HG02943 (cell line): ENCODE results near the gene TMEM186.
"Not testable (repeated sequence)": the region's sequence is repeated elsewhere in the genome, so short reads cannot be mapped to it uniquely, and the experiment has no call there.

ENCODE experiments used
- ATAC-seq: cut with Tn5 transposase; IDR thresholded peaks from one replicate; pipeline ENCODE4 v1.9.1; 2021; ENCODE audit warnings: mild to moderate bottlenecking, low read depth, moderate library complexity; ENCODE audit not compliant: unreplicated experiment

Gene TMEM186

GRCh38 chr16:8777217-8777616, 20.2 kb downstream of the TMEM186 start:
- ATAC-seq = no peak

- no peak for ATAC-seq
Measured at GRCh38 chr16:8776129-8776584, 21.3 kb downstream of the TMEM186 start.

GRCh38 chr16:8775359-8775758, 22.1 kb downstream of the TMEM186 start:
- ATAC-seq = no peak

DNA sequence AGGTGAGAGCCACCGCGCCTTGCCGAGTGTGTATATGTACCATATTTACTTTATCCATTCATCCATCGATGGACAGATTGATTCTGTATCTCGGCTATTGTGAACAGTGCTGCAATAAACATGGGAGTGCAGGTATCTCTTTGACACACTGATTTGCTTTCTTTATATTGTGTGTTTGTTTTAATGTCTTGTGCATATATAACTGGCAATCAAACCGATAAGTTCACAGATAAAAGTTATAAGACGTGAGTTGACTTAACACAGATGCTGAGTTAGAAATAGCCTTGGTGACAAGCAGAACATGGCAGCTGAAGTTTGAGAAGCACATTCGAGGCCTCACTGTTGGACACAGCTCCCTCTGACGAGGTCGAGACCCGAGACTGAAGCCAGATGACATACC, 23.2 kb downstream of the TMEM186 start:
- ATAC-seq = no peak

DNA sequence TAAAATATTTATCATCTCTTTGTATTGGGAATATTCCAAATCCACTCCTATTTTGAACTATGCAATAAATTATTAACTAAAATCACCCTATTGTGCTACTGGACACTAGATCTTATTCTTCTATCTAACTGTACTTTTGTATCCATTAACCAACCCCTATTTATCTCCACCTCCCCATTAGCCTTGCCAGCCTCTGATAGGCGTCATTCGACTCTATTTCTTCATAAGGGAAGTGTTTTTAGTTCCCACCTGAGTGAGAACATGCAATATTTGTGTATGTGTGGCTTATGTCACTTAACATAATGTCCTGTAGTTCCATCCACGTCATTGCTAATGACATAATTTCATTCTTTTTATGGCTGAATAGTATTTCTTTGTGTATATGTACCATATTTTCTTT, 23.9 kb downstream of the TMEM186 start:
- no peak for ATAC-seq

DNA sequence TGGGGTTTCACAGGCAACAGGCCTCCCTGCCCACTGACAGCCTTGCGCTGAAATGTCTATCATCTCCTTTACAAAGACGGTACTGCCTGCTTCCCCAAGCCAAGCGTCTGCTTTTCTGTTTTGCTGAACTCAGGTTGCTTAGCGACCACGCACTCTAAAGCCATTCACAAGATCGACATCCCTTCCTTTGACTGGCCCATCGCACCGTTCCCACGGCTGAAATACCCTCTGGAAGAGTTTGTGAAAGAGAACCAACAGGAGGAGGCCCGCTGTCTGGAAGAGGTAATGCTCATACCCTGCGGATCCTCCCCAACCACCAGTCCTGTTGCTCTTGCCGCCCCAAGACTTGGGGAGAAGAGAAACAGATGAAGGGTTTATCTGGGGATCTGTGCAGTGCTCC, 28.7 kb downstream of the TMEM186 start:
- no peak for ATAC-seq

DNA sequence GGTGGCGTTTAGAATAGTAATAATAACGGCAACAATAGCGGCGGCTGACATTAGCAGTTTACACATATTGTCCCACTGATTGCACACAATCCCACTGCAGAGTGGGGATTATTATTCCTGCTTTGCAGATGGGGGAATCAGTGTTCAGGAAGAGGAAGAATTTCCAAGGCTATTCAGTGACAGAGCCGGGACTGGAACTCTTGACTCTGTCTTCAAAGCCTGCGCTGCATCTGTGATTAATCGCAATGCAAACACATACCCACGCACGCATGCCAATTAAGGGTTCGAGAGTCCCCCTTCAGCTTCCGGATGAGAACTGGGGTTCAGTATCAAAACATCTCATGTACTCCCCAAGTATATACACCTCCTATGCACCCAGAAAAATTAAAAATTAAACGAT, 29.2 kb downstream of the TMEM186 start:
- no peak for ATAC-seq

- no peak for ATAC-seq
Measured at GRCh38 chr16:8767176-8767575, 30.3 kb downstream of the TMEM186 start.

- ATAC-seq = no peak
Measured at GRCh38 chr16:8764525-8765250, 32.8 kb downstream of the TMEM186 start.

DNA sequence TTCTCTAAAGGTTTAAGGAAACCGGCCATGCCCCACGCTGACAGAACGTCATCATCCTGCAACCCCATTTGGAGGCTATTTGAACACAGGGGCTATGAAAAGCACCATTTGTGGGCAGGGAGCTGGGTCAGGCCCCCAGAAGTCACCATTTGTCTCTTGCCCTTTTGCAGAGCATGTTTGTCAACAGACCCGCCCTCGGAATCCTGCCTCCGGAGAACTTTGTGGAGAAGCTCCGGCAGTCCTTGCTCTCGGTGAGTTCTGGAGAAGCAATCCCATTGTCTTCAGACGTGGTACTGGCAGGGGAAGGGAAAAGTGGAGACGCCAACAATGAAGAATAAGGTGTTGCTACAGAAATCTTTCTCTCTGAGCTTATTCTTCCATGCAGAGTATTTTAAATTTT, 33.5 kb downstream of the TMEM186 start:
- ATAC-seq = no peak

GRCh38 chr16:8763083-8763482, 34.4 kb downstream of the TMEM186 start:
- ATAC-seq = no peak

DNA sequence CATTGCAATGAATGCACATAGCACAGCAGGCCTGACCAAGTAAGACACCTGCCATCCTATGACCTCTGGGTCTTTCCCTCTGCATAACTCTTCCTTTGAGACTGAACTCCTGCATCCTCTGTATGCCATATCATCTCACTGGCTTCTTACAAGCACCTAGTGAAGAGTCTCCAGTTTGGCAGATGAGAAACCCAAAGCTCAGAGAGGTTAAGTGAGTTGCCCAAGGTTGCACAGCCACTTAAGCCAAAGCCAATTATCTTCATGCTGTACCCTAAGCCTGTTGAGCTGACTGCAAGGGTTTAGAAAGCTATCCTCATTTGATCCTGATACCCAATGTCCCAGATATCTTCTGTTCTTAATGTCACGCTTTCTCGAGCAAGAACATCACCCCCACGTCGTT, 35.2 kb downstream of the TMEM186 start:
- no peak for ATAC-seq

DNA sequence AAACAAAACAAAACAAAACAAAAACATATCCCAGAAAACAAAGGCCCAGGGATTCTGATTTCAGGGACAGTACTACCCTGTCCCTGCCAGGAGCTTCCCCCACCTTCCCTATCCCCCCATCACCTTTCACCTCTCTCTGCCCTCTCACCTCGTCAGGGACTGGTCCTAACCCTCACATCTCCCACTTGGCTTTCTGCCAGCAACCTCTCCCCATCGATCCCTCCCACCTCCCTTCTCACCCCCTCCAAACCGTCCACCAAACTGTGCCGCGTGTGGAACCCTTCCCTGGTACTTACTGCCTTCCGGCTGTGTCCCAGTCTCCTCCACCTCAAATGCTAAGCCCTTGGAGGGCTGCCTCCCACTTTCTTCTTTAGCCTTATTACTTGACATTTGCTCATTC, 36.4 kb downstream of the TMEM186 start:
- no peak for ATAC-seq

DNA sequence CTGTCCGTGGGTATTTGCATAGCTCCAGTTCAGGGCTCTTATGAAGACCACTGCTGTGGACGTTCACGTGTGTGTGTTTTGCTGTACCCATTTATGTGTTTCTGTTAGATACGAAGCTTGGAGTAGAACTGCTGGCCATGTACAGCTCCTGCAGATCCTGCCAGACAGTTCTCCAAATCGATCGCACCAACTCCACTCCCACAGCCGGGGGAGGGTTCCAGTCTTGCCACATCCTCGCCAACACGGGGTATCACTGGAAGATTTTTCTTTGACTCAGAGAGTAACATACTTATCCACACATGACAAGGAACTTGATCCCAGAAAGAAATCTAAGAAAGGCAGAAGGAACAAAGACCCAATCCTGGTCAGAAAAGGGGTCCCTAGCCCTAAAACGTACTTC, 37.4 kb downstream of the TMEM186 start:
- no peak for ATAC-seq

DNA sequence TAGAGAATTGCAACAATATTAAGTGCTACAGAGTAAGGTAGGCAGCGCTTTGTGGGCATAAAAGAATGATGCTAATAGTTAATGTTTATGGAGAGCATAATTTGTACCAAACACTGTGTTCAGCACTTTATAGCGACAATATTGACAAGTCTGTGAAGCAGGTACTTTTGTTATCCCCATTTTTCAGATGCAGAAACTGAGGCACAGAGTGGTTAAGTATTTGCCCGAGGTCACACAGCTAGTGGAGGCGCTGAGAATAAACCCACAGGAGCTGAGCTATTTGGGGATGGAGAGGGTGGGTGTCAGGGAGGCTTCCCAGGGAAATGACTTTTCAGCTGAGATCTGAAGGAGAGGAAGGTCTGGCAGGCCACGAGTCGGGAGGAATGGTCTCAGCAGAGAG, 39.4 kb downstream of the TMEM186 start:
- no peak for ATAC-seq

GRCh38 chr16:8756755-8757154, 40.7 kb downstream of the TMEM186 start:
- ATAC-seq = no peak

- no peak for ATAC-seq
Measured at GRCh38 chr16:8753416-8754054, 43.9 kb downstream of the TMEM186 start.

DNA sequence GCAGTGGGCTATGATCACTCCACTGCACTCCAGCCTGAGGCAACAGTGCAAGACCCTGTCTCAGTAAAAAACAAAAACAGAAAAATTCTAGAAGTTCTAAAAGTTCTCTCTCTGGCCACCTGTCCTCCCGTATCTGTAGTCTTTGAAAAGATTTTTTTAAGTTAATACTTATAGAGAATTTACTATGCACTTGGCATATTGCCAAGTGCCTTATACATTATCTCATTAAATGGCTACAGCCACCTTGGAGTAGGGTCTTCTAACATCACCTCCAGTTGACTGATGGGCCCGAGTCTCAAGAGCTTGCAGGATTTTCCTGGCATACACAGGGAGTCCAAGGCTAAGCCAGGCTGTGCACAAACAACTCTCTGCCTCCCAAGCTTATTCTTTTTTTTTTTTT, 44.7 kb downstream of the TMEM186 start:
- ATAC-seq = no peak

DNA sequence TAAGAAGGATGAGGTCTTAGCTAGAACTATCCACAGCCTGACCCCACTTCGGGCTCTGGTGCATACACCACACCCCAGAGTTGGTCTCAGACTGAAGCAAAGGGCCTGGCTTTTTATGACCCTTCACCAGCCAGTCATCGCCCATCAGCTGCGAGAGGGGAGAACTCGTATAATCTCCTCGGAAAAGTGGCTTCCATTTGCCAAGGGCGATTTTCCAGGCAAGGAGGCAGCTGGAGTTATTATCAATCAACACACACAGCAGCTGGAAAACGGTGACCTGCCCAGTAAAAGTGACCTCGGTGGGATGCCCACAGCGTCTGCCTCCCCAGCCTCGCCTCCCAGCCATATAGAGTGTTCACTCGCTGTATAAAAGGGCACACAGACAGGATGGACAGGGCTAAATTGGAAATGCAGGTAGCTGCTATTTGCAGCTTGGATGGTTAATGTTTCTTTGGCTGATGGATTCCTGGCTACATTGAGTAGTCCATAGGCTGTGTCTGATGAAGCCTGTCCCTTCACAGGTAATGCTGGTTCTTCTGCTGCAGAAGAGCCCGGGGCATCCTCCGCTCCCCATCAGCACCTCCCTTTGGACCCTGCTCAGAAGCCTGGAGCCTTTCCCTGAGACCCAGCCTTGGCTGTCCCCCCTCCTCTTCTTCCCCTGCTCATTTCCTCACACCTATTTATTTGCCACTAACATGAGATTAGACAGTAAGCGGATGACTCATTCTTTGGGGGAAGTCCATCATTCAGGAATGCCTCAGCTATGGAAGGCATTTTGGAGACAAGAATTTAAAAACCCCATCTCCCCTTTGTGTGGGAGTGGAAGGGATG, 45.7 kb downstream of the TMEM186 start:
- no peak for ATAC-seq

DNA sequence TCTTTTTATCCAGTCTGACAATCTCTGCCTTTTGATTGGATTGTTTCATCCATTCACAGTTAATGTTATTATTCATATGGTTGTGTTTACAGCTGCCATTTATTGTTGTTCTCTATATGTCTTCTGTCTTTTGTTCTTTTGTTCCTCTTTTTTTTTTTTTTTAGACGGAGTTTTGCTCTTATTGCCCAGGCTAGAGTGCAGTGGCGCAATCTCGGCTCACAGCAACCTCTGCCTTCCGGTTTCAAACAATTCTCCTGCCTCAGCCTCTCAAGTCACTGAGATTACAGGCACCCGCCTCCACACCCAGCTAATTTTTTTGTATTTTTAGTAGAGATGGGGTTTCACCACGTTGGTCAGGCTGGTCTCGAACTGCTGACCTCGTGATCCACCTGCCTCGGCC, 48.5 kb downstream of the TMEM186 start:
- not testable (repeated sequence) for ATAC-seq
